Left hindlimb (tissue), 1 donor: ENCODE data around the gene PRAME.
A peak's percentile ranks its signal among the peaks of the same experiment; 100 is the strongest.
"Not testable (repeated sequence)": the region's sequence is repeated elsewhere in the genome, so short reads cannot be mapped to it uniquely, and the experiment has no call there.

Experiments used
- DNase-seq: peaks from one replicate; pipeline ENCODE4 v3.0.0-alpha.2; 2018

PRAME gene

GRCh38 chr22:22520020-22520656 is 38.9 kb downstream of the PRAME start, which contains the start of gene ZNF280A:
TSS of gene ZNF280A (minus strand) at chr22:22520270. CDS start at chr22:22515630, 4,640 bp downstream.
- no peak for DNase-seq

- no peak for DNase-seq
Observed at GRCh38 chr22:22519591-22519990, 39.5 kb downstream of the PRAME start.

GRCh38 chr22:22516992-22517391 is 42.1 kb downstream of the PRAME start:
- DNase-seq: no peak

- DNase-seq: no peak
Observed at GRCh38 chr22:22515890-22516289, 43.2 kb downstream of the PRAME start.

- not testable (repeated sequence) for DNase-seq
Observed at GRCh38 chr22:22514431-22514830, 44.6 kb downstream of the PRAME start.

- no peak for DNase-seq
Observed at GRCh38 chr22:22513619-22514018, 45.4 kb downstream of the PRAME start.

GRCh38 chr22:22512951-22513350 is 46.1 kb downstream of the PRAME start:
- DNase-seq: no peak

- DNase-seq: not testable (repeated sequence)
Observed at GRCh38 chr22:22510833-22511232, 48.2 kb downstream of the PRAME start.

- DNase-seq: not testable (repeated sequence)
Observed at GRCh38 chr22:22509912-22510311, 49.2 kb downstream of the PRAME start.

GRCh38 chr22:22508274-22509176 is 50.5 kb downstream of the PRAME start, which contains the start of gene ZNF280B:
TSS of gene ZNF280B (minus strand) at chr22:22508742. CDS start at chr22:22489398, 19,344 bp downstream.
- DNase-seq: peak; percentile 83

GRCh38 chr22:22507743-22508273 is 51.3 kb downstream of the PRAME start:
- no peak for DNase-seq

GRCh38 chr22:22506736-22507135 is 52.3 kb downstream of the PRAME start:
- DNase-seq: no peak

GRCh38 chr22:22498267-22498666 is 60.8 kb downstream of the PRAME start:
- DNase-seq: no peak
